ENCODE results near the gene HOPX. TPM values are rescaled to one million over a fixed set of nuclear protein-coding genes. Genes with fewer than 3 reads are reported as not detected.

The HOPX gene
- total RNA-seq, 1 experiment from 2014 or later, result not detected

DNA sequence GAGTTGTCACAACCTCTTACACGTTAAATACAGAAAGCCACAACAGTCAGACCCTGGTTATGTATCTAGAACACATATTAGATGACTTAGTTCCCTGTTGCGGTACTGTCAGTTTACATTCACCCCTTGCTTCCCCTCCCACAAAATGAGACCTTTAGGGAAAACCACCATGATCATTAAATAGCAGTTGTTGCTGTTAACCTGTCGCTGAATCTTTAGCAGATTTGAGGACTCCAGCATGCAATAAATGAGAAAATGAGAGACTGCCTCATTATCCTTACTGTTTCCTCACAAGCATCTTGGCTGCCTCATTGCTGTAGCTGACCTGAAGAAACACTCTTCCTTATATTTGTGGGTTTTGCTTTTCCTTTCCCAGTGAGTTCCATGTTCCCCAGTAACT lies 77.8 kb downstream of the HOPX start:
- Histone ChIP-seq H3T11ph (ENCODE audit: low read length) (no peak overlapping the region), H2BK12ac (ENCODE audit: insufficient read length, low read depth, low read length) (no peak overlapping the region), H2AK5ac (ENCODE audit: insufficient read length, low read length) (no peak overlapping the region), H2BK15ac (ENCODE audit: low read depth, low read length) (no peak overlapping the region), H2AFZ (ENCODE audit: low read length) (no peak overlapping the region), H4K91ac (ENCODE audit: insufficient read length, low read depth, low read length) (no peak overlapping the region), H3K18ac (ENCODE audit: insufficient read length, low read depth, low read length) (no peak overlapping the region), H3K14ac (ENCODE audit: insufficient read depth, low read length) (no peak overlapping the region), H3K4me2 (ENCODE audit: insufficient read depth, insufficient read length, low read length) (no peak overlapping the region), H4K5ac (ENCODE audit: insufficient read length, low read depth, low read length) (no peak overlapping the region), H3K9me3 (ENCODE audit: control insufficient read depth, low read depth, low read length) (no peaks in the 10 kb centered on the region), H2BK120ac (ENCODE audit: low read depth, low read length, poor library complexity, severe bottlenecking) (no peak overlapping the region), H3K4me1 (ENCODE audit: insufficient read depth, low read length) (peaks cover 4% of the 10 kb centered on the region; the same call in 1 of the 2 replicates), H4K20me1 (ENCODE audit: control insufficient read depth, insufficient read depth, insufficient read length) (peaks cover 2% of the 10 kb centered on the region), H3K27me3 (ENCODE audit: insufficient read depth, low read length) (peaks cover 39% of the 10 kb centered on the region), H3K56ac (ENCODE audit: insufficient read length, low read depth, low read length) (no peak overlapping the region), H3K9ac (ENCODE audit: extremely low read depth, insufficient read length, low read length) (no peak overlapping the region), H4K8ac (replicated peaks; ENCODE audit: insufficient read length, low read depth, low read length) (no peak overlapping the region), H3K27ac (ENCODE audit: insufficient read length, low read depth, low read length) (no peak overlapping the region), H3K79me2 (ENCODE audit: insufficient read depth, low read length) (no peaks in the 10 kb centered on the region), H2BK5ac (ENCODE audit: insufficient read length, low read length) (no peak overlapping the region), H2BK20ac (ENCODE audit: low read depth, low read length, poor library complexity, severe bottlenecking) (no peak overlapping the region), H3K23me2 (ENCODE audit: insufficient read length, low read depth, low read length, poor library complexity, severe bottlenecking) (no peaks in the 10 kb centered on the region), H3K4ac (ENCODE audit: low read depth, low read length) (no peak overlapping the region), H3K79me1 (ENCODE audit: insufficient read depth, low read depth, low read length, poor library complexity, severe bottlenecking) (no peaks in the 10 kb centered on the region), H3K23ac (ENCODE audit: insufficient read length, low read depth, low read length) (no peak overlapping the region)
- H3K9me3 Mint-ChIP-seq, result peaks cover 6 to 11% of the 10 kb centered on the region in 2 experiments; a peak in 3 of 5 replicates
- no peak for DNase-seq
- no CpG with 5 or more reads among the region's 3 CpGs for WGBS (ENCODE audit: extremely low coverage, insufficient read length, low lambda C conversion rate)
- peaks cover 40 to 42% of the 10 kb centered on the region in 2 experiments for H3K4me1 Mint-ChIP-seq
- H3K4me3 Mint-ChIP-seq, result no peak overlapping the region
- TF ChIP-seq, protein P1, sequence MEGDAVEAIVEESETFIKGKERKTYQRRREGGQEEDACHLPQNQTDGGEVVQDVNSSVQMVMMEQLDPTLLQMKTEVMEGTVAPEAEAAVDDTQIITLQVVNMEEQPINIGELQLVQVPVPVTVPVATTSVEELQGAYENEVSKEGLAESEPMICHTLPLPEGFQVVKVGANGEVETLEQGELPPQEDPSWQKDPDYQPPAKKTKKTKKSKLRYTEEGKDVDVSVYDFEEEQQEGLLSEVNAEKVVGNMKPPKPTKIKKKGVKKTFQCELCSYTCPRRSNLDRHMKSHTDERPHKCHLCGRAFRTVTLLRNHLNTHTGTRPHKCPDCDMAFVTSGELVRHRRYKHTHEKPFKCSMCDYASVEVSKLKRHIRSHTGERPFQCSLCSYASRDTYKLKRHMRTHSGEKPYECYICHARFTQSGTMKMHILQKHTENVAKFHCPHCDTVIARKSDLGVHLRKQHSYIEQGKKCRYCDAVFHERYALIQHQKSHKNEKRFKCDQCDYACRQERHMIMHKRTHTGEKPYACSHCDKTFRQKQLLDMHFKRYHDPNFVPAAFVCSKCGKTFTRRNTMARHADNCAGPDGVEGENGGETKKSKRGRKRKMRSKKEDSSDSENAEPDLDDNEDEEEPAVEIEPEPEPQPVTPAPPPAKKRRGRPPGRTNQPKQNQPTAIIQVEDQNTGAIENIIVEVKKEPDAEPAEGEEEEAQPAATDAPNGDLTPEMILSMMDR (conservative IDR thresholded peaks at IDR 0.05), result no peak
- no peak overlapping the region for H3K27ac Mint-ChIP-seq
- H3K36me3 Mint-ChIP-seq (ENCODE audit: insufficient read depth in 1 of 3, low read depth in 3 of 3), result peaks cover 0 to 9% (median 2%) of the 10 kb centered on the region in 3 experiments; a peak in 4 of 7 replicates
- H3K27me3 Mint-ChIP-seq (ENCODE audit: low read depth), result peaks cover 88% of the 10 kb centered on the region

Other genes with a start within 250 kb of the HOPX start
- 77.1 and 83.2 TPM in 2 replicates for gene PPAT, start 245.7 kb downstream of the HOPX start, total RNA-seq (2021)
- gene PAICS, start 245.0 kb downstream of the HOPX start, total RNA-seq (2021), result 391 and 392 TPM in 2 replicates
- 140 and 141 TPM in 2 replicates for gene SRP72, start 213.7 kb downstream of the HOPX start, total RNA-seq (2021)
- 0.48 TPM in 1 of 2 replicates, not detected in the other for gene ARL9, start 175.5 kb downstream of the HOPX start, total RNA-seq (2021)
- gene SPINK2, start 140.4 kb upstream of the HOPX start, total RNA-seq (2021), result 0.44 and 1.8 TPM in 2 replicates
- 98.1 and 98.7 TPM in 2 replicates for gene REST, start 226.6 kb upstream of the HOPX start, total RNA-seq (2021)